ENCODE results near the gene ARHGEF19.

GRCh38 chr1:16150508-16150907, 61.9 kb downstream of the ARHGEF19 start:
- no peak for TF ChIP-seq CTCF (IDR thresholded peaks at IDR 0.05; ENCODE audit: insufficient read depth, low read depth, low read length)
- no peak for TF ChIP-seq EZH2 (IDR thresholded peaks at IDR 0.05; ENCODE audit: insufficient read depth, low read length)
